Hepatocyte (in vitro differentiated cells): ENCODE results near the gene ASXL1. TPM values are rescaled to one million over a fixed set of nuclear protein-coding genes. Genes with fewer than 3 reads are reported as not detected.
A peak's percentile ranks its signal among the peaks of the same experiment; 100 is the strongest.

Experiments
- DNase-seq: peaks from one replicate; pipeline ENCODE4 v3.0.0-alpha.2; 2016; ENCODE audit warnings: low spot score
- H2AFZ ChIP-seq: fragments of 200-600 bp; sonication (generic); 2 replicates; pipeline ENCODE4 v1.6.0; 2016; ENCODE audit warnings: antibody characterized with exemption, mild to moderate bottlenecking
- H3K27ac ChIP-seq: fragments of 200-600 bp; sonication (generic); 2 replicates; pipeline ENCODE4 v1.5.1; 2016; ENCODE audit warnings: mild to moderate bottlenecking
- H3K27me3 ChIP-seq: fragments of 200-600 bp; sonication (generic); 2 replicates; pipeline ENCODE4 v1.6.1; 2016
- H3K36me3 ChIP-seq: fragments of 200-600 bp; sonication (generic); replicated peaks from 2 replicates; pipeline ENCODE4 v1.5.1; 2016; ENCODE audit warnings: low read depth; ENCODE audit not compliant: insufficient read depth
- H3K4me1 ChIP-seq: fragments of 200-600 bp; sonication (generic); 2 replicates; pipeline ENCODE4 v1.5.1; 2016; ENCODE audit warnings: mild to moderate bottlenecking, moderate library complexity; ENCODE audit not compliant: insufficient read depth
- H3K4me2 ChIP-seq: fragments of 200-600 bp; sonication (generic); 2 replicates; pipeline ENCODE4 v1.6.0; 2016
- H3K4me3 ChIP-seq: fragments of 200-600 bp; sonication (generic); 2 replicates; pipeline ENCODE4 v1.5.1; 2016; ENCODE audit warnings: mild to moderate bottlenecking
- H3K79me2 ChIP-seq: fragments of 200-600 bp; sonication (generic); 2 replicates; pipeline ENCODE4 v1.6.0; 2017; ENCODE audit warnings: mild to moderate bottlenecking
- H3K9me2 ChIP-seq: fragments of 200-600 bp; sonication (generic); replicated peaks from 2 replicates; pipeline ENCODE4 v1.6.0; 2017; ENCODE audit warnings: mild to moderate bottlenecking; ENCODE audit not compliant: insufficient read depth
- H3K9me3 ChIP-seq: fragments of 200-600 bp; sonication (generic); 2 replicates; pipeline ENCODE4 v1.5.1; 2016; ENCODE audit warnings: low read depth, mild to moderate bottlenecking
- H4K20me1 ChIP-seq: fragments of 200-600 bp; sonication (generic); 2 replicates; pipeline ENCODE4 v1.6.0; 2016; ENCODE audit warnings: mild to moderate bottlenecking; ENCODE audit not compliant: insufficient read depth, poor library complexity, severe bottlenecking
- EZH2 ChIP-seq: fragments of 200-600 bp; sonication (generic); IDR thresholded peaks from 2 replicates; pipeline ENCODE4 v1.6.1; 2016; ENCODE audit warnings: antibody characterized with exemption, mild to moderate bottlenecking, borderline replicate concordance
- EZH2phosphoT487 ChIP-seq: fragments of 200-600 bp; sonication (generic); IDR thresholded peaks from one replicate; pipeline ENCODE4 v1.6.1; 2018; ENCODE audit warnings: antibody characterized with exemption, mild to moderate bottlenecking, low read depth, moderate library complexity; ENCODE audit not compliant: unreplicated experiment, severe bottlenecking
- WGBS: methylation state at CpG from one replicate; pipeline ENCODE4 v1.1.6; 2016; ENCODE audit warnings: low lambda C conversion rate; ENCODE audit errors: missing lambda C conversion rate; 5-methylcytosine and 5-hydroxymethylcytosine counted together
- polyA plus RNA-seq: library from polyadenylated mRNA; unstranded; fragments of >200 nt; fragmentation: Nextera tagmentation; extraction: Ambion mirVana; gene quantifications from 2 replicates; pipeline ENCODE4 v1.2.1, GENCODE V29; 2016
- total RNA-seq: library from RNA; depleted of rRNA; stranded (reverse); fragments of >200 nt; gene quantifications from 2 replicates; pipeline ENCODE4 v1.2.3, GENCODE V29; 2014
- TF ChIP-seq, protein P1 (sequence below): fragments of 200-600 bp; sonication (generic); IDR thresholded peaks from 2 replicates; pipeline ENCODE4 v1.5.1; 2016; ENCODE audit warnings: antibody characterized with exemption, mild to moderate bottlenecking; ENCODE audit not compliant: poor library complexity

The ASXL1 gene
- total and polyA plus RNA-seq, 2 experiments from 2014 or later = 82.0 to 95.6 TPM

DNA sequence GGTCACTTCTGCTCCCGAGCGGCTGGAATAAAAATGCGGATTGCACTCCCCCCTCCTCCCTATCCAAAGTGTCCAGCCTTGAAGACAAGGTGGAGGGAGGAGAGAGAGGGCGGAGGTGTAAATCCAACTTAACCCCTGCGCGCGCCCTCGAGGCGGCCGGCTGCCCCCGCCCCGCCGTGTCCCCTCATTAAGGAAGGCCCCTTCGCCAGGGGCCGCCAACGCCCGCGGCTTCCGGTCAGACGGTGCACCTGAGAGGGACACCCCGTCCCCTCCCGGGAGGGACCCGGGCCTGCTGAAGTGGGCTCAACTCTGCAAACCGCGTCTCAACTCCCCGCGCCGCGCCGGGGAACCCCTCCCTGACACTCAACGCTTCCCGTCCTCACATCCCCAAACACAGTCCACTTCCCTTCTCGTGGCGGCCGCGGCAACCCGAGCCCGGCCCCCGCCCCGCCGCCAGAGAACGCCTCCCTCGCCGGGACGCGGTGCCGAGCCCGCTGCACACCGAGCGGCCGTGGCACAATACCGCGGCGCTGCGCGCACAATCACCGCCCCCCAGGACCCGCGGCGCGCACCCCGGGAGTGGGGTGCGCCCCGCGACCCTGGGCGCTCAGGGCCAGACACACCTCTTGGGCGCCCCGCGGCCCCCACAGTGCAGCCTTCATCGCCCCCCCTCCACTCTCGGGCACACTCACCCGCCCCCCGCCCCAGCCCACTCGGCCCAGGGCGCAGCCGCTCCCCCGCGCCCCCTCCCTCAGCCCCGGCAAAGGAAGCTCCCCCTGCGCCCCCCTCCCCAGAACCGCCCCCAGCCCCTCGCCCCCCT lies 124.5 kb downstream of the ASXL1 start:
- no peak for TF ChIP-seq EZH2phosphoT487
- no peak for TF ChIP-seq EZH2
- TF ChIP-seq, protein P1, sequence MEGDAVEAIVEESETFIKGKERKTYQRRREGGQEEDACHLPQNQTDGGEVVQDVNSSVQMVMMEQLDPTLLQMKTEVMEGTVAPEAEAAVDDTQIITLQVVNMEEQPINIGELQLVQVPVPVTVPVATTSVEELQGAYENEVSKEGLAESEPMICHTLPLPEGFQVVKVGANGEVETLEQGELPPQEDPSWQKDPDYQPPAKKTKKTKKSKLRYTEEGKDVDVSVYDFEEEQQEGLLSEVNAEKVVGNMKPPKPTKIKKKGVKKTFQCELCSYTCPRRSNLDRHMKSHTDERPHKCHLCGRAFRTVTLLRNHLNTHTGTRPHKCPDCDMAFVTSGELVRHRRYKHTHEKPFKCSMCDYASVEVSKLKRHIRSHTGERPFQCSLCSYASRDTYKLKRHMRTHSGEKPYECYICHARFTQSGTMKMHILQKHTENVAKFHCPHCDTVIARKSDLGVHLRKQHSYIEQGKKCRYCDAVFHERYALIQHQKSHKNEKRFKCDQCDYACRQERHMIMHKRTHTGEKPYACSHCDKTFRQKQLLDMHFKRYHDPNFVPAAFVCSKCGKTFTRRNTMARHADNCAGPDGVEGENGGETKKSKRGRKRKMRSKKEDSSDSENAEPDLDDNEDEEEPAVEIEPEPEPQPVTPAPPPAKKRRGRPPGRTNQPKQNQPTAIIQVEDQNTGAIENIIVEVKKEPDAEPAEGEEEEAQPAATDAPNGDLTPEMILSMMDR = no peak
- peaks cover 68% of the 10 kb centered on the region for H3K79me2 ChIP-seq
- no peaks in the 10 kb centered on the region for H3K9me3 ChIP-seq
- H3K4me2 ChIP-seq = peak overlapping the region; percentile 99
- peak overlapping the region; percentile 96 for H3K27ac ChIP-seq
- WGBS = 1% methylated on average over 38 of the region's 82 CpGs
- H2AFZ ChIP-seq = no peak overlapping the region
- peak overlapping the region; percentile 99 for H3K4me3 ChIP-seq
- DNase-seq = peak; percentile 78
- peaks cover 51% of the 10 kb centered on the region for H4K20me1 ChIP-seq
- H3K9me2 ChIP-seq = no peaks in the 10 kb centered on the region
- H3K27me3 ChIP-seq = no peaks in the 10 kb centered on the region
- H3K4me1 ChIP-seq = peaks cover 56% of the 10 kb centered on the region
- H3K36me3 ChIP-seq = no peaks in the 10 kb centered on the region

DNA sequence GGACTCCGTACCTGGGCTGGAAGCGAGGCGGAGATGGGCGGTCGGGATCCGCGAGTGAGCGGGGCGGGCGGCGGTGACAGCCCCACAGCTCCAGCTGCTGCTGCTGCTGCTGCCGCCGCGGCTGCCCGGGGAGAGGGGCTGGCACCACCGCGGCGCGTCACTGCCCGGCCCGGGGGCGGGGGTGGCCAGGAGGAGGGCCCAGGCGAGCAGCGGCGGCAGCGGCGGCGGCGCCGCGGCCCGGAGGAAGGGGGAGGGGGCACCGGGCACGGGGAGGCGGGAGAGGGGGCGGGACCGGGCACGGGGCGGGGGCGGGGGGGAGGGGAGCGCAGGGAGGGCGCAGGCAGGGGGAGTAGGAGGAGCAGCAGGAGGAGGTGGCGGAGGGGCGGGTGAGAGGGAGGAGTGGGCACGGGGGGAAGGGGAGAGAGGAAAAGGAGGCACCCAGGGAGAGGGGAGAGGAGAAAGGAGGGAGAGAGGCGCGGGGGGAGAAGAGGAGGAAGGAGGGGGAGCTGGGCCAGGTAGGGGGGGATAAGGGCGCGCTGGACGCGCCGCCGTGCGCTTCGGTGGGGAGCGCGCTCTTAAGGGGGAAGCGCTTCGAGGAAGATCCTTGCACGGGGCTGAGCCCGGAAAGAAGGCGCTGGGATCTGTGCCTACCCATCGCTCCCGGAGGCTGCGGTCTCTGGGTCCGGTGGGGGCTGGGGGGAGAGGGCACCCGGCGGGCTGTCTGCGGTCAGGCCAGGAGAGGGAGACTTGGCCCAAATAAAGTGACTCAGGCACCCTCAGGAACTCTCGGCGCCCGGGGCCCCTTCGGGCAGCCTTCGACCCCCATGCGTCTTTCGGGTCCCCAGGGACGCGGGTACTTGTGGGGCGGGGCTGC lies 125.5 kb downstream of the ASXL1 start:
- Histone ChIP-seq H3K4me3 (peak overlapping the region; percentile 99), H3K9me3 (no peaks in the 10 kb centered on the region), H2AFZ (peak overlapping the region; percentile 0), H4K20me1 (peaks cover 42% of the 10 kb centered on the region), H3K79me2 (peaks cover 59% of the 10 kb centered on the region), H3K9me2 (no peaks in the 10 kb centered on the region), H3K27me3 (no peaks in the 10 kb centered on the region), H3K4me2 (peak overlapping the region; percentile 99), H3K36me3 (no peaks in the 10 kb centered on the region), H3K27ac (peak overlapping the region; percentile 98), H3K4me1 (peaks cover 48% of the 10 kb centered on the region)
- DNase-seq = peak; percentile 96
- TF ChIP-seq EZH2 = no peak
- TF ChIP-seq, protein P1 = peak; percentile 10
- TF ChIP-seq EZH2phosphoT487 = no peak
- 2% methylated on average over 14 of the region's 79 CpGs for WGBS

DNA sequence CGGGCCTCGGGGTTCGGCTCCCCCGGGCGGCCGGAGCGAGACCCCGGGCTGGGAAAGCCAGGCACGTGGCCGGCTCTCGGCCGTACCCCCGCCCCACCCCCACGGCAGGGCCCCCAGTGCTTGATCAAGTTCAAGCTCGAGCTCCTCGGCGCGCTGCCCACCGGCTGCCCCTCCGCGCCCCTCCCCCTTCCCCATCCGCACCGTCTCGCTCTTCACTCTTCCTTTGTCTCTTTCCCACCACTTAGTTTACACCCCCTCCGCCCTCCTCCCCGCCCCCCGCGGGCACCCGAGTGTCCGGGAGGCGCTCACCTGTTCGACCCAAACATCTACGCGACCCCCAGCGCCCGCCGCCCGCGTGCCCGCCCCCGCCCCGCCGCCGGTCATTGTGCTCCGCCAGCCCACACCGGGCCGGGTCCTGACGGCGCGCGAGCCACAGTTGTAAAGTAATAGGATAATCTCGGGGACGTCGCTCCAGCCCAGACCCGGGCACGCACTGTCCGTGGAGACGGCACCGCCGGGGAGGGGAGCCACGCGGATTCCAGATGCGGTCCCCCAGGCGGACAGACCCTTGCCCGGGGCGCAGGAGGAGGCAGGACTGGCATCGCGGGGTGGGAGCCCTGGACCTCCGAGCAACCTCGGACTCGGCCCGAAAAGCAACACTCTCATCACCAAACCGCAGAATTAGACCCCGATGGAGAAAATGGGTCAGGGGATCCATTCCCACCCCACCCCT lies 126.3 kb downstream of the ASXL1 start:
- DNase-seq = peak; percentile 77
- peak overlapping the region; percentile 0 for H2AFZ ChIP-seq

More for the DNA sequence above, 126.3 kb downstream of the ASXL1 start:
- Histone ChIP-seq H3K4me3 (peak overlapping the region; percentile 94), H3K9me2 (no peaks in the 10 kb centered on the region), H3K36me3 (no peaks in the 10 kb centered on the region), H3K27ac (peak overlapping the region; percentile 98), H3K9me3 (no peaks in the 10 kb centered on the region), H3K4me1 (peaks cover 40% of the 10 kb centered on the region), H3K4me2 (peak overlapping the region; percentile 99), H3K27me3 (no peaks in the 10 kb centered on the region), H3K79me2 (peaks cover 51% of the 10 kb centered on the region), H4K20me1 (peaks cover 34% of the 10 kb centered on the region)
- 1% methylated on average over 43 of the region's 74 CpGs for WGBS
- TF ChIP-seq, protein P1 = no peak
- no peak for TF ChIP-seq EZH2phosphoT487
- no peak for TF ChIP-seq EZH2
